GM19438 (cell line): ENCODE measurements around the gene KRTAP19-8.

Source experiments
- ATAC-seq: cut with Tn5 transposase; IDR thresholded peaks from one replicate; pipeline ENCODE4 v1.9.1; 2021; ENCODE audit warnings: low read depth; ENCODE audit not compliant: unreplicated experiment

Gene KRTAP19-8

DNA sequence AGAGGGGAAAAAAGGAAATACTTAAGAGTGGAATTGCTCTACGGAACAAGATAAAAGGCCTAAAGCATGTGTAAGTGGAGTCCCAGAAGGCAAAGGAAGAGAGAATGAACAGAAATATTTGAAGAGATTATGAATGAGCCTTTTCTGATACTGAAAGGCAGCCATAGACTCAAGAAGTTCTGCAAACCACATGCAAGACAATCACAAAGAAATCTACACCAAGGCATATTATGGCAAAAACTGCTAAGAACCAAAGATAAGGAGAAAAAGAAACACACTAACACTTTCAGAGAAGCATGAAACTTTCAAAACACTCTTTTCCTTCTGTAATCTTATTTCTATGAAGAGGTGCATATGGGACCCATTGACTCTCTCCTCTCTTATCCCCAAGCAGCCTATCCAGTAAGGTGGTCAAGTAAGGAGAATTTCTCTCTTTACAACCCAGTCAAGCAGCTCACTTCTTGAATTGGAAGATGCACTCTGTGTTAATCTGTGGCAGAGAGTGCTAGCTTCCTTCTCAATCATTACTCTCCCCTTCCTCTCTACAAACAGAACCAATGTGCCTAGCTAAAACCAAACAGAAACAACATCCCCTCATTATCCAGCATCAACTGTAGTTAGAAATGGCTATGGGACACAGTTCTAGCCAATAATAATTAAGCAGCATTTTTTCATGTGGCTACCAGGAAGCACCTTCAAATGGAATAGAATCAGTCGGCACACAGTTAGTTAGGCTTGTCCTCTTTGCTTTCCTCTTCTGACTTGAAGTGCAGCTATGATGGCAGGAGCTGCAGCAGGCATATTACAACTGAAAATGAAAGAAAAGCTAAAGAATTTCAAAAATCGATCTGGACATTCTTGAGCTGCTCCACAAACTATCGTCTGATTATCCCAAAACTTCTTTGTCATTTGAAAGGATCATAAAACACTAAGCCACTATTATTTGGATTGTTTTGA, 25.9 kb downstream of the KRTAP19-8 start:
- ATAC-seq = no peak

DNA sequence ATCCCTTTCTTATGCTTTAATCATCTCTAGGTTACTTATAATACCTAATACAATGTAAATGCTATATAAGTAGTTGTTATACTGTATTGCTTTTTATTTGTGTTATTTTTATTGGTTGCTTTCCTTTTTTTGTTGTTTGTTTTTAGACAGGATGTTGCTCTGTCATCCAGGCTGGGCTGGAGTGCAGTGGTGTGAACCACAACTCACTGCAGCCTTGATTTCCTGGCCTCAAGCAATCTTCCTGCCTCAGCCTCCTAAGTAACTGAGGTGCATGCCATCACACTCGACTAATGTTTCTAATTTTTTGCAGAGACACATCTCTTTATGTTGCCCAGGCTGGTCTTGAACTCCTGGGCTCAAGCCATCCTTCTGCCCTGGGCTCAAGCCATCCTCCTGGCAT, 26.9 kb downstream of the KRTAP19-8 start:
- ATAC-seq = no peak

DNA sequence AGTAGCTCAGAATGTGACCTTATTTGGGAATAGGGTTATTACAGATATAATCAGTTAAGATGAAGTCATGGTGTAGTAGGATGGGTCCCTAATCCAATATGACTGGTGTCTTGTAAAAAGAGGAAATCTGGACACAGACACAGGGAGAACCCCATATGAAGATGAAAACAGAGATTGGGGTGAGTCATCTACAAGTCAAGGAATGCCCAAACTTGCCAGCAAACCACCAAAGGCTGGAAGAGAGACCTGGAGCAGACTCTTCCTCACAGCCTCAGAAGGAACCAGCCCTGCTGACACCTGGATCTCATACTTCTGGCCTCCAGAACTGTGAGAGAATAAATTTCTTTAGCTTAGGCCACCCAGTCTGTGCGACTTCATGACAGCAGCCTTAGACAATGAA, 29.9 kb downstream of the KRTAP19-8 start:
- no peak for ATAC-seq

DNA sequence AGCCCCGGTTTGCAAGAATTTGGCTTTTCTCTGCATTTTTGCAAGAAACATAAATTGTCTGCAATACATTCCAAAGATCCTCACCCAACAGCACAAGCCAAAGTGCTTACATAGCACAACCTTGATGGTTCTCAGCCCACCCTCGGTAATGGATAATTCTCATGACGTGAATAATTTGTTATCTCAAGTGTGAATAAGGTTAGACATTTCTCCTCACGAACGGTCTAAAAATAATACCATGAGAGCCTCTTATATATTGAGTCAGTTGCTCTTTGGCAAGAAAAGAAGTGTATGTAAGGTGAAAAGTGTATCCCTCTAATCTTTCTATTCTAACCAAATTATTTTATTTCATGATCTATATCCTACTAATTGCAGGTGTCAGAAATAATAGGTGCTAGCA, 33.3 kb downstream of the KRTAP19-8 start:
- ATAC-seq = no peak

DNA sequence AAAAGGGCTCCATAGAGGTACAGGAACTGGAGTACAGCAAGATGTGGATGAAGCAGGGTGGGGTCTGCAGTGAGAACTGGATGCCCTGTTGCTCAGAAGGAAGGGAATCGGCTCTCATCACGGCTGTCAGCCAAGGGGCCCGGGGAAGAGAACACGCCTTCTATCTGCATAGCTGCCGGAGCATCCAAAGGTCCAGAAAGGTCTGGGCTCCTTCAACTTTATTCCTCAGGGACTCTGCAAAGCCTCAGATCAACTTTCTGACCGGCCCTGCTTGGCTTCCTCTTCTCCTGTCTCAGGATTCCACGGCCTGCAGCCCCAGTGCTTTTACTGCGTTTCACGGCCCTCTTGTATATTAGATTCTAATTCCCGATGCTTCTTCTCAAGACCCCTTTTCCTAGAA, 34.8 kb downstream of the KRTAP19-8 start:
- no peak for ATAC-seq

DNA sequence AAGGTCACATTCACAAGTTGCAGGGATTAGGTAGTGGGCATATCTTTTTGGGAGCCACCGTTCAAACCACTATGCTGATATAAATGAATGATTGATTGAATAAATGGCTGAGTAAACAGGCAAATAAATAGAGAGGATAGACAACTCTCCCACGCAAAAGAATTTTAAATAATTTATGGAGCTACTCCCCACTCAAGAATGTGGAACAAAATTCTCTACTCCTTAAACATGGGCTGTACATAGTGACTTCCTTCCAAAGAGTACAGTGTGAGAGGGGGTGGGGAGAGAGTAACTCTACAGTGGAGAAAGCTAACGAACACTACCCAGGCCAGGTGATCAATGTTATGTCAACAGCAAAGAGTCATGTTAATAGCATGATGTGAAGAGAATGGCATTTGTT, 40.7 kb downstream of the KRTAP19-8 start:
- ATAC-seq = no peak

DNA sequence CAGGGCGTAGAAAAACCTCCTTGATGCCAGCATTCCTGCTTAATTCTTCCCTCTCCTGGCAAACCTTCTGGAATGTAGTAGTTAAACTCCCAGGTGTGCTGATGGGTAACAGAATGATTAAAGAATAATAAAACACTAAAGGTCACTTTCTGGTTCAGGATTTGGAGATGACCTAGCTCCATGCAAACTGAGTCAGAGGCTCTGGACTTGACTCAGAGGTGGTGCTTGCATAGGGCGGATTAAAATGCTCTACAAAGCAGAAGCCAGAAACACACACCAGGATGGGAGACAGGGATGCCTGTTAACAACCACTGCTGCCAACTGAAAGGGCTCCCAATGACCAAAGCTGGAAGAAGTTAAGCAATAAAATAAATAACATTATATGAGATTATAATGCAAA, 41.5 kb downstream of the KRTAP19-8 start:
- no peak for ATAC-seq

GRCh38 chr21:30994932-30995331, 43.3 kb downstream of the KRTAP19-8 start:
- ATAC-seq = no peak

GRCh38 chr21:30990514-30991262, 47.6 kb downstream of the KRTAP19-8 start:
- ATAC-seq = no peak

- ATAC-seq = no peak
Measured at GRCh38 chr21:30988706-30989105, 49.6 kb downstream of the KRTAP19-8 start.
